HG03108 (cell line): ENCODE data around the gene ACTG2.

Experiments used
- ATAC-seq: cut with Tn5 transposase; IDR thresholded peaks from one replicate; pipeline ENCODE4 v1.9.1; 2021; ENCODE audit warnings: moderate library complexity; ENCODE audit not compliant: unreplicated experiment

ACTG2 gene

GRCh38 chr2:73911548-73912208, 18.9 kb downstream of the ACTG2 start:
- ATAC-seq: no peak

GRCh38 chr2:73913414-73914054, 20.7 kb downstream of the ACTG2 start:
- ATAC-seq: no peak

- ATAC-seq: no peak
Observed at GRCh38 chr2:73914667-73915066, 21.9 kb downstream of the ACTG2 start.

- ATAC-seq: no peak
Observed at GRCh38 chr2:73915437-73915993, 22.7 kb downstream of the ACTG2 start.

- no peak for ATAC-seq
Observed at GRCh38 chr2:73916666-73917065, 23.9 kb downstream of the ACTG2 start.

GRCh38 chr2:73917296-73917695, 24.5 kb downstream of the ACTG2 start:
- no peak for ATAC-seq

GRCh38 chr2:73917696-73918207, 24.9 kb downstream of the ACTG2 start:
- no peak for ATAC-seq

- ATAC-seq: no peak
Observed at GRCh38 chr2:73918856-73919255, 26.0 kb downstream of the ACTG2 start.

- ATAC-seq: no peak
Observed at GRCh38 chr2:73919596-73920228, 26.9 kb downstream of the ACTG2 start.

GRCh38 chr2:73920577-73921545, 28.1 kb downstream of the ACTG2 start:
- no peak for ATAC-seq

GRCh38 chr2:73921581-73921980, 28.8 kb downstream of the ACTG2 start:
- ATAC-seq: no peak

GRCh38 chr2:73922681-73923080, 29.9 kb downstream of the ACTG2 start:
- ATAC-seq: no peak

GRCh38 chr2:73925033-73925704, 32.4 kb downstream of the ACTG2 start:
- no peak for ATAC-seq

- ATAC-seq: no peak
Observed at GRCh38 chr2:73925853-73926492, 33.2 kb downstream of the ACTG2 start.

- ATAC-seq: peak; percentile 99
Observed at GRCh38 chr2:73926493-73927327, 33.9 kb downstream of the ACTG2 start, which contains the start of gene DGUOK. DGUOK (plus strand) TSS chr2:73926880; CDS start chr2:73926911, 31 bp downstream.

GRCh38 chr2:73927344-73927743, 34.5 kb downstream of the ACTG2 start:
- no peak for ATAC-seq

- ATAC-seq: no peak
Observed at GRCh38 chr2:73928963-73929347, 36.1 kb downstream of the ACTG2 start.

GRCh38 chr2:73930386-73930785, 37.6 kb downstream of the ACTG2 start:
- ATAC-seq: no peak
